CD4-positive, alpha-beta T cell treated with Interleukin-12 subunit alpha and Interleukin-12 subunit beta, for 1 hour (primary cell): Measurements from ENCODE around the gene SLC5A4.

Experiments
- DNase-seq: peaks from one replicate; pipeline ENCODE4 v3.0.0-alpha.2; 2020

The SLC5A4 gene

GRCh38 chr22:32226326-32227104 lies 28.6 kb downstream of the SLC5A4 start:
- no peak for DNase-seq

GRCh38 chr22:32222991-32223390 lies 32.2 kb downstream of the SLC5A4 start:
- no peak for DNase-seq

- DNase-seq = peak; percentile 9
Observed at GRCh38 chr22:32219026-32219425, 36.1 kb downstream of the SLC5A4 start.

GRCh38 chr22:32218470-32218869 lies 36.7 kb downstream of the SLC5A4 start:
- no peak for DNase-seq

- DNase-seq = no peak
Observed at GRCh38 chr22:32217465-32217864, 37.7 kb downstream of the SLC5A4 start.

GRCh38 chr22:32216911-32217310 lies 38.2 kb downstream of the SLC5A4 start:
- DNase-seq = no peak

GRCh38 chr22:32211011-32211410 lies 44.1 kb downstream of the SLC5A4 start:
- DNase-seq = no peak

- DNase-seq = no peak
Observed at GRCh38 chr22:32208681-32209080, 46.5 kb downstream of the SLC5A4 start.

- DNase-seq = no peak
Observed at GRCh38 chr22:32207971-32208480, 47.1 kb downstream of the SLC5A4 start.

GRCh38 chr22:32206774-32207758 lies 48.1 kb downstream of the SLC5A4 start:
- peak; percentile 53 for DNase-seq

- no peak for DNase-seq
Observed at GRCh38 chr22:32205974-32206773, 49.0 kb downstream of the SLC5A4 start.

- DNase-seq = peak; percentile 61
Observed at GRCh38 chr22:32204856-32205722, 50.1 kb downstream of the SLC5A4 start, which contains the start of gene RFPL2. Gene RFPL2 (minus strand): TSS chr22:32205073. CDS start chr22:32202451, 2,622 bp downstream.

GRCh38 chr22:32204040-32204855 lies 50.9 kb downstream of the SLC5A4 start:
- peak; percentile 45 for DNase-seq

GRCh38 chr22:32203181-32204039 lies 51.7 kb downstream of the SLC5A4 start:
- no peak for DNase-seq

GRCh38 chr22:32202539-32203180 lies 52.5 kb downstream of the SLC5A4 start:
- DNase-seq = peak; percentile 43

GRCh38 chr22:32202161-32202538 lies 53.0 kb downstream of the SLC5A4 start:
- no peak for DNase-seq

- peak; percentile 54 for DNase-seq
Observed at GRCh38 chr22:32200752-32201151, 54.4 kb downstream of the SLC5A4 start.

GRCh38 chr22:32199961-32200360 lies 55.2 kb downstream of the SLC5A4 start:
- no peak for DNase-seq

GRCh38 chr22:32199341-32199740 lies 55.8 kb downstream of the SLC5A4 start:
- DNase-seq = no peak
